Mesenchymal stem cell (in vitro differentiated cells and primary cell): ENCODE measurements around the gene NAGLU.
A peak's percentile ranks its signal among the peaks of the same experiment; 100 is the strongest.
"Not testable (repeated sequence)": the region's sequence is repeated elsewhere in the genome, so short reads cannot be mapped to it uniquely, and the experiment has no call there.

Experiments used
- DNase-seq: peaks from one replicate; pipeline ENCODE4 v3.0.0-alpha.2; 2013
- H2AFZ ChIP-seq: one replicate; pipeline ENCODE4 v1.6.1; 2013; ENCODE audit warnings: low read depth, mild to moderate bottlenecking, control low read depth, inconsistent platforms, low read length, moderate library complexity
- H2AK5ac ChIP-seq: 2 replicates; pipeline ENCODE4 v1.6.1; 2013; ENCODE audit warnings: low read length, moderate library complexity, mild to moderate bottlenecking, inconsistent platforms; ENCODE audit not compliant: severe bottlenecking
- H2BK120ac ChIP-seq: one replicate; pipeline ENCODE4 v1.6.1; 2013; ENCODE audit warnings: low read depth, mild to moderate bottlenecking, inconsistent platforms, low read length, moderate library complexity
- H2BK12ac ChIP-seq, 2 experiments: one replicate each; pipeline ENCODE4 v1.6.1; 2013; ENCODE audit warnings: inconsistent platforms in 2 of 2, low read length in 2 of 2, mild to moderate bottlenecking in 2 of 2, moderate library complexity in 2 of 2, control low read depth in 1 of 2
- H2BK15ac ChIP-seq: one replicate; pipeline ENCODE4 v1.6.1; 2013; ENCODE audit warnings: mild to moderate bottlenecking, low read depth, inconsistent platforms; ENCODE audit not compliant: poor library complexity, severe bottlenecking
- H2BK5ac ChIP-seq: 2 replicates; pipeline ENCODE4 v1.6.1; 2013; ENCODE audit warnings: low read depth, mild to moderate bottlenecking, low read length, control low read depth, inconsistent platforms; ENCODE audit not compliant: poor library complexity, severe bottlenecking
- H3K14ac ChIP-seq, 2 experiments: one replicate each; pipeline ENCODE4 v1.6.1; 2013; ENCODE audit warnings: inconsistent platforms in 2 of 2, low read length in 2 of 2, control low read depth in 1 of 2, mild to moderate bottlenecking in 1 of 2, moderate library complexity in 1 of 2
- H3K18ac ChIP-seq, 2 experiments: one replicate each; pipeline ENCODE4 v1.6.1; 2013; ENCODE audit warnings: inconsistent platforms in 2 of 2, low read length in 2 of 2, control low read depth in 1 of 2, low read depth in 1 of 2, mild to moderate bottlenecking in 1 of 2
- H3K23ac ChIP-seq, 2 experiments: one replicate each; pipeline ENCODE4 v1.6.1; 2013; ENCODE audit warnings: inconsistent platforms in 2 of 2, low read length in 2 of 2, mild to moderate bottlenecking in 2 of 2, moderate library complexity in 2 of 2, control low read depth in 1 of 2
- H3K27ac ChIP-seq: 2 replicates; pipeline ENCODE4 v1.5.1; 2013; ENCODE audit warnings: mild to moderate bottlenecking, moderate library complexity, low read length, control low read depth, inconsistent platforms; ENCODE audit not compliant: poor library complexity, severe bottlenecking
- H3K27me3 ChIP-seq, 2 experiments: 2 replicates each; pipeline versions ENCODE4 v1.6.1 to v1.7.0; 2013; ENCODE audit warnings: low read length in 2 of 2, mild to moderate bottlenecking in 2 of 2, moderate library complexity in 2 of 2, control low read depth in 1 of 2, inconsistent platforms in 1 of 2; ENCODE audit not compliant: control insufficient read depth in 1 of 2, insufficient read depth in 1 of 2
- H3K36me3 ChIP-seq, 2 experiments: 2 replicates each; pipeline versions ENCODE4 v1.6.1 to v1.7.0; 2013; ENCODE audit warnings: low read length in 2 of 2, control low read depth in 1 of 2, inconsistent platforms in 1 of 2, low read depth in 1 of 2, mild to moderate bottlenecking in 1 of 2; ENCODE audit not compliant: insufficient read depth in 2 of 2, control insufficient read depth in 1 of 2
- H3K4ac ChIP-seq, 2 experiments: one replicate each; pipeline ENCODE4 v1.6.1; 2013; ENCODE audit warnings: inconsistent platforms in 2 of 2, low read length in 2 of 2, mild to moderate bottlenecking in 2 of 2, moderate library complexity in 2 of 2, control low read depth in 1 of 2, low read depth in 1 of 2
- H3K4me1 ChIP-seq: 2 replicates; pipeline ENCODE4 v1.6.1; 2013; ENCODE audit warnings: low read depth, low read length, control low read depth; ENCODE audit not compliant: control insufficient read depth, insufficient read depth
- H3K4me2 ChIP-seq: 2 replicates; pipeline ENCODE4 v1.6.1; 2013; ENCODE audit warnings: low read length, mild to moderate bottlenecking, inconsistent platforms; ENCODE audit not compliant: poor library complexity, severe bottlenecking
- H3K4me3 ChIP-seq, 2 experiments: 2 replicates each; pipeline versions ENCODE4 v1.5.1 to v1.7.0; 2013; ENCODE audit warnings: low read length in 2 of 2, mild to moderate bottlenecking in 2 of 2, control low read depth in 1 of 2, low read depth in 1 of 2; ENCODE audit not compliant: insufficient read depth in 1 of 2
- H3K79me1 ChIP-seq: replicated peaks from 2 replicates; pipeline ENCODE4 v1.6.1; 2013; ENCODE audit warnings: mild to moderate bottlenecking, control low read depth, low read length, inconsistent platforms; ENCODE audit not compliant: poor library complexity, severe bottlenecking
- H3K9ac ChIP-seq: 2 replicates; pipeline ENCODE4 v1.7.0; 2013; ENCODE audit warnings: mild to moderate bottlenecking, low read length, moderate library complexity
- H3K9me3 ChIP-seq: 2 replicates; pipeline ENCODE4 v1.7.0; 2013; ENCODE audit warnings: mild to moderate bottlenecking, low read length; ENCODE audit not compliant: control insufficient read depth
- H4K8ac ChIP-seq: one replicate; pipeline ENCODE4 v1.6.1; 2013; ENCODE audit warnings: inconsistent platforms, mild to moderate bottlenecking, low read length, moderate library complexity
- H4K91ac ChIP-seq: one replicate; pipeline ENCODE4 v1.6.1; 2013; ENCODE audit warnings: mild to moderate bottlenecking, low read length, inconsistent platforms
- WGBS: methylation state at CpG from one replicate; pipeline ENCODE4 v1.1.7; 2013; ENCODE audit warnings: mixed read lengths; 5-methylcytosine and 5-hydroxymethylcytosine counted together

NAGLU gene

DNA sequence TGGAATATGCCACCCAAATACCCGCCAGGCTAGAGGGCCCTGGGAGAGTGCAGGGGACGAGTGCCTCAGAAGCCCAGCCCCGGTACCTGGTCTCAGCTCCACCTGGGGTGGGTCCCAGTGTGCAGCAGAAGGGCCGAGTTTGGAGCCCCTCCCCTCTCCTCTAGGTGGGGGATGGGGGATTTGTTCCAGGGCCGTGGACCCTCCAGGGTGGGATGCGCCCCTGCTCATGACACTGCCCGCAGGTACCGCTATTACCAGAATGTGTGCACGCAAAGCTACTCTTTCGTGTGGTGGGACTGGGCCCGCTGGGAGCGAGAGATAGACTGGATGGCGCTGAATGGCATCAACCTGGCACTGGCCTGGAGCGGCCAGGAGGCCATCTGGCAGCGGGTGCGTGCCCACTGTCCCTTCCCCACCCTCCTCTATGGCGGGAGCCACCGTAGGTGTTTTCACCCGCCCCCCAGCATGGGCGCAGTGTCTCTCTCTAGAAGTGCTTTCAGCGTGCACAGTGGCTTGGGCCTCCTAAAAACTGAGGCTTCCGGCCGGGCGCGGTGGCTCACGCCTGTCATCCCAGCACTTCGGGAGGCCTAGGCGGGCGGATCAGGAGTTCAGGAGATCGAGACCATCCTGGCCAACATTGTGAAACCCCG lies 1.2 kb downstream of the NAGLU start:
- Histone ChIP-seq H3K27me3 (no peaks in the 10 kb centered on the region), H3K18ac (peak overlapping the region; percentile 98 to 99), H3K14ac (peak overlapping the region in 1 of 2 experiments; percentile 100), H3K79me1 (peaks cover 13% of the 10 kb centered on the region), H3K36me3 (peaks cover 36 to 40% of the 10 kb centered on the region in 2 experiments), H2BK15ac (no peak overlapping the region), H2AK5ac (peak overlapping the region; percentile 40), H3K4me1 (peaks cover 19% of the 10 kb centered on the region), H4K8ac (peak overlapping the region; percentile 45), H3K27ac (peak overlapping the region; percentile 73), H2BK120ac (no peak overlapping the region), H3K23ac (peak overlapping the region in 1 of 2 experiments; percentile 78), H3K4me2 (peak overlapping the region; percentile 88), H2BK12ac (peak overlapping the region in 1 of 2 experiments; percentile 66), H3K4ac (peak overlapping the region; percentile 97 to 98), H3K4me3 (peak overlapping the region; percentile 76 to 95), H3K9me3 (no peaks in the 10 kb centered on the region), H3K9ac (peak overlapping the region; percentile 92), H2BK5ac (no peak overlapping the region), H4K91ac (peak overlapping the region; percentile 100), H2AFZ (no peak overlapping the region)
- no peak for DNase-seq
- 92% methylated on average over 30 of the region's 31 CpGs for WGBS

DNA sequence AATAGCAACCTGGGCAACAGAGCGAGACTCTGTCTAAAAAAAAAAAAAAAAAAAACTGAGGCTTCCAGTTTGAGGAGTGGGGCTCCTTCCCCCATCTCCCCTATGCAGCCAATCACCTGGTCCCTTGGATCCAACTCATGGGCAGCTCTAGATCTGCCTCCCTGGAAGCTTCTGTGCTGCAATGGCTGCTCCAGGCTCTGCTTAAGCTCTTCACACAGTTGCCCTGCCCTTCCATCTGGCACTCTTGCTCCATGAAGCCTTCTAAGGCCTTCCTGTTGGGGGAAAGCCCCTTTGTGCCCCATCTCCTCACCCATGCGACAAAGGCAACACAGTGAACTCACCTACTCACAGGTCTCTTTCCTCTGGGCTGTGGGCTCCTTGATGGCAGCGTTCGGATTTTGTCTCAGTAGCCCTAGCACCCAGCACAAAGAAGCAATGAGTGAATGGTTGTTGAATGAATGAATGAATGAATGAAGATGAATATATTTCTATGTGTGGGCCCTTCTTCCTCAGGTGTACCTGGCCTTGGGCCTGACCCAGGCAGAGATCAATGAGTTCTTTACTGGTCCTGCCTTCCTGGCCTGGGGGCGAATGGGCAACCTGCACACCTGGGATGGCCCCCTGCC lies 1.9 kb downstream of the NAGLU start:
- Histone ChIP-seq H2BK5ac (no peak overlapping the region), H3K9ac (no peak overlapping the region), H3K9me3 (no peaks in the 10 kb centered on the region), H3K14ac (no peak overlapping the region), H3K18ac (no peak overlapping the region), H2AFZ (no peak overlapping the region), H4K8ac (no peak overlapping the region), H2BK12ac (no peak overlapping the region), H3K27me3 (no peaks in the 10 kb centered on the region), H3K23ac (no peak overlapping the region), H3K4ac (no peak overlapping the region), H2BK15ac (no peak overlapping the region), H3K36me3 (peaks cover 42 to 47% of the 10 kb centered on the region in 2 experiments), H2AK5ac (no peak overlapping the region), H2BK120ac (no peak overlapping the region), H3K79me1 (peaks cover 14% of the 10 kb centered on the region), H3K4me1 (peaks cover 19% of the 10 kb centered on the region), H3K27ac (no peak overlapping the region), H4K91ac (no peak overlapping the region), H3K4me2 (no peak overlapping the region), H3K4me3 (peak overlapping the region in 1 of 2 experiments; percentile 37)
- no peak for DNase-seq
- WGBS, result 98% methylated on average over 5 of the region's 5 CpGs

DNA sequence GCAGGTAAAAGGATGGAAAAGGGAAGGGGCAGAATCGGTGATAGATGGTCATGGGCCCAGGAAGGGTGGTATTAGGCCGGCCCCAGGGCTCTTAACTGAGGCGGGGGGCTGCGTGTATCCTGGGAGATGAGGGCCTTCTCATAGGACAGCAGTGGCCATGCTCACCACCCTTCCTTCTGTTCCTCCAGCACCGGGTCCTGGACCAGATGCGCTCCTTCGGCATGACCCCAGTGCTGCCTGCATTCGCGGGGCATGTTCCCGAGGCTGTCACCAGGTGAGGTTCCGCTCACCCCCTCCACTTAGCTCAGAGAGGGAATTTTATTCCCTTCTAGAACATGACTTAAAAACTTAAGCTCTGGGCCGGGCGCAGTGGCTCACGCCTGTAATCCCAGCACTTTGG lies 2.4 kb downstream of the NAGLU start:
- Histone ChIP-seq H2BK5ac (no peak overlapping the region), H2AFZ (no peak overlapping the region), H3K36me3 (peaks cover 48 to 52% of the 10 kb centered on the region in 2 experiments), H3K27ac (no peak overlapping the region), H3K4me1 (peaks cover 19% of the 10 kb centered on the region), H3K9me3 (no peaks in the 10 kb centered on the region), H2BK12ac (no peak overlapping the region), H3K23ac (no peak overlapping the region), H2AK5ac (no peak overlapping the region), H3K4me3 (no peak overlapping the region), H3K9ac (no peak overlapping the region), H4K8ac (no peak overlapping the region), H3K4me2 (no peak overlapping the region), H3K18ac (no peak overlapping the region), H3K27me3 (no peaks in the 10 kb centered on the region), H4K91ac (no peak overlapping the region), H3K79me1 (peaks cover 18% of the 10 kb centered on the region), H3K4ac (no peak overlapping the region), H2BK15ac (no peak overlapping the region), H2BK120ac (no peak overlapping the region), H3K14ac (no peak overlapping the region)
- DNase-seq, result no peak
- WGBS, result 98% methylated on average over 14 of the region's 14 CpGs

DNA sequence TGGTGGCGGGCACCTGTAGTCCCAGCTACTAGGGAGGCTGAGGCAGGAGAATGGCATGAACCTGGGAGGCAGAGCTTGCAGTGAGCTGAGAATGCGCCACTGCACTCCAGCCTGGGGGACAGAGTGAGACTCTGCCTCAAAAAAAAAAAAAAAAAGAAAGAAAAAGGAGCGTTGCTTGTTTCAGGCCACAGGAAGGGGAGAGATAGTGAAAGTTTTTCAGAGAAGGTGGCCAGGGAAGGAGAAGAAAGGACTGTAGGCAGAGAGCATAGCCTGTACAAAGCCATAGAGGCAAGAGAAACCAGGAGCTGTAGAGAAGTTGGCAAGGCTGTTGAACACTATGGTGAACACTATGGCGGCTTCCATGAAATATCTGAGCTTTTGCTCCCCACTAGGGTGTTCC lies 4.5 kb downstream of the NAGLU start:
- H3K4me3 ChIP-seq, H3K27me3 ChIP-seq, H3K9ac ChIP-seq, DNase-seq, H3K27ac ChIP-seq, H2BK5ac ChIP-seq, H4K91ac ChIP-seq, H4K8ac ChIP-seq, H2AFZ ChIP-seq, H3K18ac ChIP-seq, H2BK15ac ChIP-seq, H3K9me3 ChIP-seq, H3K14ac ChIP-seq, H2AK5ac ChIP-seq, H3K23ac ChIP-seq, H3K4me2 ChIP-seq, H3K4ac ChIP-seq, H2BK12ac ChIP-seq, H2BK120ac ChIP-seq: not testable (repeated sequence)
- peaks cover 16% of the 10 kb centered on the region for H3K4me1 ChIP-seq
- 95% methylated on average over 4 of the region's 4 CpGs for WGBS
- H3K79me1 ChIP-seq, result peaks cover 21% of the 10 kb centered on the region
- peaks cover 64 to 66% of the 10 kb centered on the region in 2 experiments for H3K36me3 ChIP-seq
